Measurements from ENCODE around the gene MAST3. TPM values are rescaled to one million over a fixed set of nuclear protein-coding genes. Genes with fewer than 3 reads are reported as not detected.

MAST3 gene
- total and polyA plus RNA-seq, 2 of the 8 experiments (the other 6 are each of a cell fraction or from before 2014, with no cell fraction given): 3.4 to 9.0 TPM

DNA sequence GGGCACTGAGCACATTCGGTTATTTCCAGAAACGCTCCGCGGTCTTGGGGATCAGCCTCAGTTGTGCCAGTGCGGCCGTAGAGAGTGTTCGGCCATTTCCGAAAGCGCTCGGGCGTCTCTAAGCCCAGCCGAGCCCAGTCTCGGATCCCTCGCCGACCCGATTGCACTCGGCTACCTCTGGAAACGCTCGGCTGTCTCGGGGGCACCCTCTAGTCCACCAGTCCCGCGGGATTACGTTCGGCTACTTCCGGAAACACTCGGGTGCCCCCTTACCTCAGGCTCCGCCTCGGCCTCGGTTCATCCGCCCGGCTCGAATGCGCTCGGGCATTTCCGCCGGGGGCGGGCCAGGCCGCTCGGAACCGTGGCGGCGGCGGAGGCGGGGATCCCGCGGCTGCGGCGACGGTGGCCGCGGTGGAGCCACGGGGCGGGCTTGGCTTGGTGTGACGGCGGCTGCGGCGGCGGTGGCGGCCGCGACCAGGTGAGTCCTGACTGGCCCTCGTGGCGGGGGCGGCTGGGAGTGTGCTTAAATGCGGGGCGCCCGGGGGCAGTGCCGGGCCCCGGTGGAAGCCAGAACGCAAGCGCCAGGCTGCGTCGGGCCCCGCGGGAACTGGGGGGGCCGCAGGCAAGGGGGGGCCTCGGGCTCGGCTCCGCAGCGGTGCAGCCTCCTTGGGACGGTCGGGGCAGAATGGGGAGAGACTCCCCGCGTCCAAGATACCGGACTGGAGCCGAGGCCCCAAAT, 55.4 kb downstream of the MAST3 start, which contains the start of gene PIK3R2 (continued):
- TF ChIP-seq RNF2 (IDR thresholded peaks at IDR 0.05; ENCODE audit: borderline replicate concordance, low read depth, low read length, missing control alignments, poor library complexity, severe bottlenecking) (no peak), SRF (IDR thresholded peaks at IDR 0.05; ENCODE audit: low read depth, low read length) (no peak), KDM1A (IDR thresholded peaks at IDR 0.05; ENCODE audit: borderline replicate concordance, low read length) (no peak), TBP (IDR thresholded peaks at IDR 0.05; ENCODE audit: low read depth, low read length) (0 out of 2 replicates have a peak, but pooled peaks have one; percentile 10), EGR1 (IDR thresholded peaks at IDR 0.05; ENCODE audit: borderline replicate concordance, low read depth, low read length) (no peak)
- TF ChIP-seq, protein P1, sequence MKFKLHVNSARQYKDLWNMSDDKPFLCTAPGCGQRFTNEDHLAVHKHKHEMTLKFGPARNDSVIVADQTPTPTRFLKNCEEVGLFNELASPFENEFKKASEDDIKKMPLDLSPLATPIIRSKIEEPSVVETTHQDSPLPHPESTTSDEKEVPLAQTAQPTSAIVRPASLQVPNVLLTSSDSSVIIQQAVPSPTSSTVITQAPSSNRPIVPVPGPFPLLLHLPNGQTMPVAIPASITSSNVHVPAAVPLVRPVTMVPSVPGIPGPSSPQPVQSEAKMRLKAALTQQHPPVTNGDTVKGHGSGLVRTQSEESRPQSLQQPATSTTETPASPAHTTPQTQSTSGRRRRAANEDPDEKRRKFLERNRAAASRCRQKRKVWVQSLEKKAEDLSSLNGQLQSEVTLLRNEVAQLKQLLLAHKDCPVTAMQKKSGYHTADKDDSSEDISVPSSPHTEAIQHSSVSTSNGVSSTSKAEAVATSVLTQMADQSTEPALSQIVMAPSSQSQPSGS (IDR thresholded peaks at IDR 0.05; ENCODE audit: low read length): no peak
- TF ChIP-seq, protein P2, sequence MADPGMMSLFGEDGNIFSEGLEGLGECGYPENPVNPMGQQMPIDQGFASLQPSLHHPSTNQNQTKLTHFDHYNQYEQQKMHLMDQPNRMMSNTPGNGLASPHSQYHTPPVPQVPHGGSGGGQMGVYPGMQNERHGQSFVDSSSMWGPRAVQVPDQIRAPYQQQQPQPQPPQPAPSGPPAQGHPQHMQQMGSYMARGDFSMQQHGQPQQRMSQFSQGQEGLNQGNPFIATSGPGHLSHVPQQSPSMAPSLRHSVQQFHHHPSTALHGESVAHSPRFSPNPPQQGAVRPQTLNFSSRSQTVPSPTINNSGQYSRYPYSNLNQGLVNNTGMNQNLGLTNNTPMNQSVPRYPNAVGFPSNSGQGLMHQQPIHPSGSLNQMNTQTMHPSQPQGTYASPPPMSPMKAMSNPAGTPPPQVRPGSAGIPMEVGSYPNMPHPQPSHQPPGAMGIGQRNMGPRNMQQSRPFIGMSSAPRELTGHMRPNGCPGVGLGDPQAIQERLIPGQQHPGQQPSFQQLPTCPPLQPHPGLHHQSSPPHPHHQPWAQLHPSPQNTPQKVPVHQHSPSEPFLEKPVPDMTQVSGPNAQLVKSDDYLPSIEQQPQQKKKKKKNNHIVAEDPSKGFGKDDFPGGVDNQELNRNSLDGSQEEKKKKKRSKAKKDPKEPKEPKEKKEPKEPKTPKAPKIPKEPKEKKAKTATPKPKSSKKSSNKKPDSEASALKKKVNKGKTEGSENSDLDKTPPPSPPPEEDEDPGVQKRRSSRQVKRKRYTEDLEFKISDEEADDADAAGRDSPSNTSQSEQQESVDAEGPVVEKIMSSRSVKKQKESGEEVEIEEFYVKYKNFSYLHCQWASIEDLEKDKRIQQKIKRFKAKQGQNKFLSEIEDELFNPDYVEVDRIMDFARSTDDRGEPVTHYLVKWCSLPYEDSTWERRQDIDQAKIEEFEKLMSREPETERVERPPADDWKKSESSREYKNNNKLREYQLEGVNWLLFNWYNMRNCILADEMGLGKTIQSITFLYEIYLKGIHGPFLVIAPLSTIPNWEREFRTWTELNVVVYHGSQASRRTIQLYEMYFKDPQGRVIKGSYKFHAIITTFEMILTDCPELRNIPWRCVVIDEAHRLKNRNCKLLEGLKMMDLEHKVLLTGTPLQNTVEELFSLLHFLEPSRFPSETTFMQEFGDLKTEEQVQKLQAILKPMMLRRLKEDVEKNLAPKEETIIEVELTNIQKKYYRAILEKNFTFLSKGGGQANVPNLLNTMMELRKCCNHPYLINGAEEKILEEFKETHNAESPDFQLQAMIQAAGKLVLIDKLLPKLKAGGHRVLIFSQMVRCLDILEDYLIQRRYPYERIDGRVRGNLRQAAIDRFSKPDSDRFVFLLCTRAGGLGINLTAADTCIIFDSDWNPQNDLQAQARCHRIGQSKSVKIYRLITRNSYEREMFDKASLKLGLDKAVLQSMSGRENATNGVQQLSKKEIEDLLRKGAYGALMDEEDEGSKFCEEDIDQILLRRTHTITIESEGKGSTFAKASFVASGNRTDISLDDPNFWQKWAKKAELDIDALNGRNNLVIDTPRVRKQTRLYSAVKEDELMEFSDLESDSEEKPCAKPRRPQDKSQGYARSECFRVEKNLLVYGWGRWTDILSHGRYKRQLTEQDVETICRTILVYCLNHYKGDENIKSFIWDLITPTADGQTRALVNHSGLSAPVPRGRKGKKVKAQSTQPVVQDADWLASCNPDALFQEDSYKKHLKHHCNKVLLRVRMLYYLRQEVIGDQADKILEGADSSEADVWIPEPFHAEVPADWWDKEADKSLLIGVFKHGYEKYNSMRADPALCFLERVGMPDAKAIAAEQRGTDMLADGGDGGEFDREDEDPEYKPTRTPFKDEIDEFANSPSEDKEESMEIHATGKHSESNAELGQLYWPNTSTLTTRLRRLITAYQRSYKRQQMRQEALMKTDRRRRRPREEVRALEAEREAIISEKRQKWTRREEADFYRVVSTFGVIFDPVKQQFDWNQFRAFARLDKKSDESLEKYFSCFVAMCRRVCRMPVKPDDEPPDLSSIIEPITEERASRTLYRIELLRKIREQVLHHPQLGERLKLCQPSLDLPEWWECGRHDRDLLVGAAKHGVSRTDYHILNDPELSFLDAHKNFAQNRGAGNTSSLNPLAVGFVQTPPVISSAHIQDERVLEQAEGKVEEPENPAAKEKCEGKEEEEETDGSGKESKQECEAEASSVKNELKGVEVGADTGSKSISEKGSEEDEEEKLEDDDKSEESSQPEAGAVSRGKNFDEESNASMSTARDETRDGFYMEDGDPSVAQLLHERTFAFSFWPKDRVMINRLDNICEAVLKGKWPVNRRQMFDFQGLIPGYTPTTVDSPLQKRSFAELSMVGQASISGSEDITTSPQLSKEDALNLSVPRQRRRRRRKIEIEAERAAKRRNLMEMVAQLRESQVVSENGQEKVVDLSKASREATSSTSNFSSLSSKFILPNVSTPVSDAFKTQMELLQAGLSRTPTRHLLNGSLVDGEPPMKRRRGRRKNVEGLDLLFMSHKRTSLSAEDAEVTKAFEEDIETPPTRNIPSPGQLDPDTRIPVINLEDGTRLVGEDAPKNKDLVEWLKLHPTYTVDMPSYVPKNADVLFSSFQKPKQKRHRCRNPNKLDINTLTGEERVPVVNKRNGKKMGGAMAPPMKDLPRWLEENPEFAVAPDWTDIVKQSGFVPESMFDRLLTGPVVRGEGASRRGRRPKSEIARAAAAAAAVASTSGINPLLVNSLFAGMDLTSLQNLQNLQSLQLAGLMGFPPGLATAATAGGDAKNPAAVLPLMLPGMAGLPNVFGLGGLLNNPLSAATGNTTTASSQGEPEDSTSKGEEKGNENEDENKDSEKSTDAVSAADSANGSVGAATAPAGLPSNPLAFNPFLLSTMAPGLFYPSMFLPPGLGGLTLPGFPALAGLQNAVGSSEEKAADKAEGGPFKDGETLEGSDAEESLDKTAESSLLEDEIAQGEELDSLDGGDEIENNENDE (IDR thresholded peaks at IDR 0.05; ENCODE audit: insufficient replicate concordance, low read length): no peak

Measured in H1 (cell line).